NCI-H2081 (cell line): ENCODE measurements around the gene MDM4.
"Not testable (repeated sequence)": the region's sequence is repeated elsewhere in the genome, so short reads cannot be mapped to it uniquely, and the experiment has no call there.

ENCODE experiments used
- DNase-seq, 2 experiments: peaks; one replicate each; lab custom pipeline; 2025; lab: John Stamatoyannopoulos, UW

Gene MDM4

DNA sequence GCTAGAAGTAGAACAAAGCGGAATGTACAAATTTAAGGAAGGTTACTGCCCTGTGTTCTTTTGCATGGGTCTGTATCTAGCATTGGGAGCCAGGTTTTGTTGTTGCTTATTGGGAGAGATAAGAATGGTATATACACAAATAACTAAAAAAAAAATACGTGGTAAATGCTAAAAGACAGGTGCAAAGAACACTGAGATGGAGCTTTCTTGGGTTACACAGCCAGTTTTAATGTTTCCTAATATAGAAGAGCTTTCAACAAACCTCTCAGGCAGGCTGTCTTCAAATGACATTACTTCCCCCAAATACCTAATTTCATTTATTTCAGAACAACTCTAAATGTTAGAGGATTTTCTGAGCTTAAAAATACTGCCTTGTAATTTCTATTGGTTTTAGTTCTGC is 1.4 kb upstream of the MDM4 start:
- no peak for DNase-seq

DNA sequence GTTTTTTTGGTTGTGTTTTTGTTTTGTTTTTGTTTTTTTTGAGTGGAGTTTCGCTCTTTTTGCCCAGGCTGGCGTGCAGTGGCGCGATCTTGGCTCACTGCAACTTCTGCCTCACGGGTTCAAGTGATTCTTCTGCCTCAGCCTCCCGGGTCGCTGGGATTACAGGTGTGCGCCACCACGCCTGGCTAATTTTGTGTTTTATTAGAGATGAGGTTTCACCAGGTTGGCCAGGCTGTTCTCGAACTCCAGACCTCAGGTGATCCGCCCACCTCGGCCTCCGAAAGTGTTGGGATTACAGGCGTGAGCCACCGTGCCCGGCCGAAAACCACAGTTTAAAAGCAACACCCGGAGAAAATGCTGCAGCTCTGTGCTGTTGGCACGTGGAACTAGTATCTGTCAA is 1.2 kb downstream of the MDM4 start:
- not testable (repeated sequence) for DNase-seq

DNA sequence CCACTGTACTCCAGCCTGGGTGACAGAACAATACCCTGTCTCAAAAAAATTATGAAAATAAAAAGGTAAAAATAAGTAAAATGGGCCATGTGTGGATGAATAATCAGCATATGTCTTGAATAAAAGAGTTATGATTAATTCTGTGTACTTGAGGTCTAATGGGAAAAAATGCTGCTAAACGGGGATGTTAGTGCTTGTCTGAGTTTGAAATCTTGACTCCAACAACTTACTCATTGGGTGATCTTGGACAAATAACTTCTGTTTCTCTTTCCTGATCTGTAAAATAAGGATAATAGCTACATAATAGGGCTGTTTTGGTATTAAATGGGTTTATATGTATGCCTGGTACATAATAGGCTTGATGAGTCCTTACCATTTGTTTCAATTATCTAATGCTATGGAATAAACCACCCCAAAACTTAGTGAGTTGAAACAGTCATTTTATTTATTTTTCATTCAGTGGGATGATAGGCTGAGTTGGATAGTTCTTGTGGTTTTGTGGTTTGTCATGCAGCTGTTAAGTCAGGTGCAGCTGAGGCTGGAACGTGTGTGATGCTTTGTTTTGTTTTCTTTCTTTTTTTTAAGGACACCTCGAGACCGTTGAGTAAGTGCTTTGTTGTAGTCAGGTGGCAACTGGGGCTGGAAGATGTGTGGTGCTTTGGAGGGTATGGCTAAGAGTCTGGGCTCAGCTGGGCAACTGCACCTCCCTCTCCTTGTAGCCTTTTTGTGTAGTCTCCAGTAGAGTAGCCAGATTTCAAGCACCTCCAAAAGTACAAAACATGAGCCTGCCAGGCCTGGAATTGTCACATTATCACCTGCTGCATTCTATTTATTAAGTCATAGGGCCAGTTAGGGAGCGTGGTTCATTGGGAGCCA is 4.9 kb downstream of the MDM4 start:
- DNase-seq: no peak

DNA sequence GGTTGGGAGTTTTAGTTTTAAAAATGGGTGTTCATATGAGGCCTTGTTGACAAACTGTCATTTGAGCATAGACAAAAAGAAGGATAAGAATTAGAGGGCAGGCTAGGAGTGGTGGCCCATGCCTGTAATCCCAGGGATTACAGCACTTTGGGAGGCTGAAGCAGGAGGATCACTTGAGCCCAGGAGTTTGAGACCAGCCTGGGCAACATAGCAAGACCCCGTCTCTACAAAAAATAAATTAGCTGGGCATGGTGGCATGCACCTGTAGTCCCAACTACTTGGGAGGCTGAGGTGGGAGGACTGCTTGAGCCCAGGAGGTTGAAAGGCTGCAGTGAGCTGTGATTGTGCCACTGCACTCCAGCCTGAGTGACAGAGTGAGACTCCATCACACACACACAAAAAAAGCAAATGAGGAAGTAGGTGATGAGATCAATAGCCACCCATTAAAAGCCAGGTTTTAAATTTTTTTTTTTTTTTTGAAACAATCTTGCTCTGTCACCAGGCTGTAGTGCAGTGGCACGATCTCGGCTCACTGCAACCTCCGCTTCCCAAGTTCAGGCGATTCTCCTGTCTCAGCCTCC is 5.8 kb downstream of the MDM4 start:
- not testable (repeated sequence) for DNase-seq

DNA sequence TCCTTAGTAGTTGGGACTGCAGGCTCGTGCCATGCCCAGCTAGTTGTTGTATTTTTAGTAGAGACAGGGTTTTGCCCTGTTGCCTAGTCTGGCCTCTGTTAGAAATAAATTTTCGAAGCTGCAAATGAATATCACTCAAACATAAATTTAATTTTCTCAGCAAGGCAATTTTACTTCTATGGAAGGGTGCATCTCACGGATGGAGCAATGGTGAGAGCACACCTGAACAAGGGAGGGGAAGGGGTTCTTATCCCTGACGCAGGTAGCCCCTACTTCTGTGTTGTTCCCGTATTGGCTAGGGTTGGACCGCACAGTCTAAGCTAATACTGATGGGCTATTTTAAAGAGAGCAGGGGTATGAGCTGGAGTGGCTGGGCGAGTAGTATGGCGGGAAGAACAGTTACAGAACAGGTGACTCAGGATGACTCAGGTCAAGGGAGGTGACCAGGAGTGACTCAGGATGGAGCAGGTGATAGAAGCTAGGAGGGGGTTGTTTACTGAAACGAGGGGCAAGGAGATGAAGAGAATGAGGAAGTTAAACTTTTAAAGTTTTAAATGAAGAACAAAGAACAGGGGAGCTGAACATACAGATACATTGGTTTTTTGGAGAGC is 7.5 kb downstream of the MDM4 start:
- DNase-seq: no peak

DNA sequence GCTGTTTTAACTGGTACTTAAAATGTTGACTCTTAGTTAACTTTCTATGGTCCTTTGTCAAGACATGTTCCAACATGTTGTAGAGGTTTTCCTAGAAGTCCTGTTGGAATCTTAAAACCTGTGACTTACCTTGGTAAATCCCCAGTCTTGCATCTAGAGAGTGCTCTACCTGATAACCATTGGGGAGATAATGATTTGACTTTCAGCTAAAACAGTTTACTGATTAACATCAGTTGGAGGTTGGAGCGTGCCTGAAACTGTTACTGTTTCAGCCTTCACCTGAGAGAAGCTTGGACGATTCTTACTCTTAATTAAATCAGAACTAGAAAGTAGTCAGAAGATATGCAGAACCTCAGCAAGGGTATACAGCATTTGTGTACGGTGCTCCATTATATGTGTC is 8.8 kb downstream of the MDM4 start:
- DNase-seq: no peak

DNA sequence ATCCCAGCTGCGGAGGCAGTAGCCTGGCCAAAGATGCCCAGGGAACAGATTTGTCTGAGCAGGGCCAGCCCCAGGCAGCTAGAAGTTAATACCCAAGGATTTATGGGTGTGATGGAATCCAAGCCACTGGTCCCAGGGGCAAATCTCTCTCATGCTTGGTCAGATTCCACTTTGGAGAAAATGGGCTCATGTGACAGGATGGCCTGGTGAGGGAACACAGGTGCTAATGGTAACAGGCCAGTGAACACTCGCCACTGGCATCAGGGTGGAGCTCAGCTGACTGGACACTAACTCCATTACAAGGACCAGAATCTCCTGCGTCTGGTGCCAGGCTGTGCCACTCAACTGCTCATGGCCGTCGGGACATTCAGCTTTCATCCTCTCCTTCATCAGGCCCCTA is 12.0 kb downstream of the MDM4 start:
- no peak for DNase-seq

DNA sequence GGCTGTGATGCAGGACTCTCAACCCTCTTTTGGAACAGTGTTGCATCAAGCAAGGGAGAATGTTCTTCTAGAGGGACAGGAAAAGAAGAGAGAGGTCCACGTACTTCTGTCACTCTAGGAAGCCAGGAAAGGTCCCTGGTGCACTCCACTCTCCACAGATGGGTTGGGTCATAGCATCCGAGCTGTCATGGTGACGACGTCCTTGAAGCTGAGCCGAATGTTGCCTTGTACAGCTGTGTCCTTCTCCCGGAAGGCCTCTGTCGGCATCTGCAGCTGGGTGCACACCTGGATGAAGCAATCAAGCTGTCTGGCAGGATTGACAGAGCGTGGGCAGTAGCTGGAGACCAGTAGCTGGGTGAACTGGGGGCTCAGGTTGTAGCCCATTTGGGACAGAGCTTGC is 12.5 kb downstream of the MDM4 start:
- no peak for DNase-seq

DNA sequence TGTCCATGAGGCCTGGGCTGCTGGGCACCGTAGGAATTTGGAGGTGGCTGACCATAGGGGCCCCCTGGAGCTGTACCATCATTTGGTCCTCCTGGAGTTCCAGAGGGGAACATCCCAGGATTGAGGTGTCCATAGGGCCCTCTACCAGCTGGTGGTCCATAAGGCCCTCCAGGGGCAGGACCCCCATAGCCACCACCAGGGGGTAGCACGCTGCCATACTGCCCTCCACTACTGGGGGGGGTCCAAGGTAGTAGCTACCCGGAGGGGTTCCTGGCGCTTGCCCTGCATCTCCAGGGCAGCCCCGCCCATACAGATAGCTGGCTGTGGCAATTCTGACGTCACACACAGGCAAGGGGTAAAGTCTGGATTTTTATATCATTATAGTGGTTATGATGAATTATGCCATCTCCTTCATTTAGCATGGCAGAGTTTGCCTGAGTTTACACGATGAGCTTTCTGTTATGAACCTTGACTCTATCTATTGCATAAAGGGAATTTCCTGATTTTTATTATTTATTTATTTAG is 13.2 kb downstream of the MDM4 start:
- no peak for DNase-seq

DNA sequence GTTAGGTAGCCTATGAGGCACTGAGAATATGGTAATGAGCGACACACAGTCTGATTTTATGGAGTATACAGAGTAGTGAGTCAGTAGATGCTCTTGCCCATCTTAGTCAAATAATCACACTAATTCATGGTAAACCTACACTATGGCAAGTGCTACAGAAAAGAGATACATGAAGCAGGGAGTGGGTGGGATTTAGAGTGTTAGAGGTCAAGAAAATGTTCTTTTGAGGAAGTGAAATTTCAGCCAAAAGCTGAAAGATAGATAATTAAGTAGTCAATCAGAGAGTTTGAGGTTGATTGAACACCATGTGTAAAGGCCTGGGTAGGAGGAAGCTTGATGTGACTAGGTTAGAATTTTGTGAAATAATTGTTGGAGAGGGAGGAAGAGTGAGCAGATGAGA is 14.7 kb downstream of the MDM4 start:
- DNase-seq: no peak

DNA sequence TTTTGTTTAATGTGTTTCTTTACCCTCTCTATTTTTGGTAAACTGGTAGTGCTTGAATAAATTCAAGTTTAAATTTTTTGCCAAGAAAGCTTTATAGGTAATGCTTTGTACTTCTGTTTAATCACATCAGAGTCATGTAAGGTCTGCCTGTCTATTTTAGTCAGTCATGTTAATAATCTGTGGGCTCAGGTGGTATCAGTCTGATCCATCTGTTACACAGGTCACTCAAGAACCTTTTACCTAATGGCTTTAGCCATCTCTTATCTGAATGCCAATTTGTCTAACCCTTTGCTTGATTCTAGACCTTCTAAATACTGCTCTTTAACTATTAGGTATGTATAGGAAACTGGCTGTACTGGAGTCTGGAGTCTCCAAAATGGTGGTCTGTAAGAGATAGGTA is 16.6 kb downstream of the MDM4 start:
- no peak for DNase-seq

DNA sequence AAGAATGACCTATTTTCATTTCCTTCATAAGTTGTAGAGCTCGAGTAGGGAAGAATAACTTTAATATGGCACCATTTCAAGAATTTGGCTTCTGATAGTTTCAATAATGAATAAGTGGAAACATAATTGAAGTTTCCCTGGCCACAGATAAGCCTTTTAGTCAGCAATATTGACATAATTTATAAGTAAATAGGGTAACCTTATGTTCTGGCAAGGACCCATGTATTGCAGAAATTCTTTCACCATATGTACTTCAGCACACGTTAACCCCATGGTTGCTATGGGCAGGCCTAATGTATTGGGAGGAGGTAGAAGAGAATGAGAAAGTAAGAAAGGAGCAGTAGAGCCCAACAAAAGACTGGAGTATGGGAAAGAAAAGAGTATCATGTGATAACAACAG is 25.4 kb downstream of the MDM4 start:
- no peak for DNase-seq

DNA sequence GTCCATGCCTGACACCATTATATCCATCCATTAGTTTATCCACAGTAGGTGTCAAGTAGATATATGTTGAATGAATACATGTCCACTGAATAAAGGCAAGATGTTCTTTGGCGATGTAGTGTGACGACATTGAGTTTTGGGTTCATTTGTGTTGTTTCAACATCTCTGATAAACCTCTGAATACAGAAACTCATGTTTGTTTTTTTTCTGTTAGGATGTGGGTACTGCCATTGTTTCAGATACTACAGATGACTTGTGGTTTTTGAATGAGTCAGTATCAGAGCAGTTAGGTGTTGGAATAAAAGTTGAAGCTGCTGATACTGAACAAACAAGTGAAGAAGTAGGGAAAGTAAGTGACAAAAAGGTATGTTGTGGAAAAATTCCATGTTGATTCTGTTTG is 28.1 kb downstream of the MDM4 start:
- no peak for DNase-seq

DNA sequence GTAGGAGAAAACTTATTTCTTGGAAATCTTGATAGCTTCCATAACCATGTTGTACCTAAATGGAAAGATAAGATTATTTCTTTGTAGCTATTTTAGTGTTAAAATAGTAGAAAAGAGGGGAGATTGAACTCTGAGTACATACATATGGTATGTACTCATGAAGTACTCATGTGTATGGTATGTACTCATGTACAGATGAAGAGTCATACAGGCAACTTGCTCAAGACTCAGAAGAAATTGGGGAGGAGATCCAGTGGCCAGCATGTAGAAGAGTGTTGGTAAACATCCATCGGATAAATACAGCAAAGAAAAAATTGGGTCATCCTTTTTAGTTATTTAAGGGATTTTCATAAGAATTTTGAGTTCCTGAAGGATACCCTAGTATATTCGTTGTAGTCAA is 29.0 kb downstream of the MDM4 start:
- no peak for DNase-seq

DNA sequence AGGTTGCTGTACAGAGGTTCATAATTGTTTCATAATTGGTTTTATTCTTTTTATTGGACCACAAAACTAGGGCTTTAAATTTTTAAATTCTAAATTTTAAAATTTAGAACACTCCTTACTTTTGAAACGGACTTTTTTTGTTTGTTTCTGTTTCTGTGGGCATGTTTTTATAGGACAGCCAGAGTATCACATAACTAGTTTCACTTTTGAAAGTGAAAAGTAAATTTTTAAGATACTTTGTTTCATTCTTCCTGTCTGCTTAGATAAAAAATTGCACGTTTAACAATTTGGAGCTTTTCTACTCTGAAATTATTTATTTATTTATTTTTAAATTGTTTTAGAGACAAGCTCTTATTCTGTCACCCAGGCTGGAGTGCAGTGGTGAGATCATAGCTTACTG is 29.7 kb downstream of the MDM4 start:
- DNase-seq: no peak

DNA sequence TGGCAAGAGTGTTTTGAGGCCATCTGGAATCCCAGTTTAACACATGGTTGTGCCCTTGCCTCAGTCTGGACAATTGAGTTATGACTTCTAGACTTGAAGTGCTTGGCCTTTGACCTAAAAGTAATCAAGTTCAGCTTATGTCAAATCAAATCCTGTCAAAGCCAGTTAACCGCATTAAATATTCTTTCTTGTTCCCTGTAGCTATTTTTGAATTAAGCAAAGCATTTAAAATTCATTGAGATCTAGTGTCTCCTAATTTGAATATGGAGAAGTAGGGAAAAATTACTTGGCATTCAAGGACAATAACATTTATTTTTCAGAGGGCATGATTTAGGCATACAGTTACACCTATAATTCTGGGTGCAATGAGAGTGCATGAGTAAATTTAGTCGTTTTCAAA is 32.1 kb downstream of the MDM4 start:
- no peak for DNase-seq

DNA sequence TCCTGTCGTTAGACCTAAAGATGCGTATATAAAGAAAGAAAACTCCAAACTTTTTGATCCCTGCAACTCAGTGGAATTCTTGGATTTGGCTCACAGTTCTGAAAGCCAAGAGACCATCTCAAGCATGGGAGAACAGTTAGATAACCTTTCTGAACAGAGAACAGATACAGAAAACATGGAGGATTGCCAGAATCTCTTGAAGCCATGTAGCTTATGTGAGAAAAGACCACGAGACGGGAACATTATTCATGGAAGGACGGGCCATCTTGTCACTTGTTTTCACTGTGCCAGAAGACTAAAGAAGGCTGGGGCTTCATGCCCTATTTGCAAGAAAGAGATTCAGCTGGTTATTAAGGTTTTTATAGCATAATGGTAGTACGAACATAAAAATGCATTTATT is 33.1 kb downstream of the MDM4 start:
- no peak for DNase-seq

DNA sequence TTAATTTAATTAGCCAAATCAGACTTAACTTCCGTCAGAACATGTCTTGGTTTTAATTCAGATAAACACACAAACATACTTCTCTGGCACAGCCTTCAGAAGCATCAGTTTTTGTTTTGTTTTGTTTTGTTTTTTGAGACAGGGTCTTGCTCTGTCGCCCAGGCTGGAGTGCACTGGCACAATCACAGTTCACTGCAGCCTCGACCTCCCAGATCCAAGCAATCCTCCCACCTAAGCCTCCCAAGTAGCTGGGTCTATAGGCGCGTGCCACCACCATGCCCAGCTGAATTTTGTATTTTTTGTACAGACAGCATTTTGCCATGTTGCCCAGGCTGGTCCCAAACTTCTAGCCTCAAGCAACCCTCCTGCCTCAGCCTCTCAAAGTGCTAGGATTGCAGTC is 34.7 kb downstream of the MDM4 start:
- no peak for DNase-seq

DNA sequence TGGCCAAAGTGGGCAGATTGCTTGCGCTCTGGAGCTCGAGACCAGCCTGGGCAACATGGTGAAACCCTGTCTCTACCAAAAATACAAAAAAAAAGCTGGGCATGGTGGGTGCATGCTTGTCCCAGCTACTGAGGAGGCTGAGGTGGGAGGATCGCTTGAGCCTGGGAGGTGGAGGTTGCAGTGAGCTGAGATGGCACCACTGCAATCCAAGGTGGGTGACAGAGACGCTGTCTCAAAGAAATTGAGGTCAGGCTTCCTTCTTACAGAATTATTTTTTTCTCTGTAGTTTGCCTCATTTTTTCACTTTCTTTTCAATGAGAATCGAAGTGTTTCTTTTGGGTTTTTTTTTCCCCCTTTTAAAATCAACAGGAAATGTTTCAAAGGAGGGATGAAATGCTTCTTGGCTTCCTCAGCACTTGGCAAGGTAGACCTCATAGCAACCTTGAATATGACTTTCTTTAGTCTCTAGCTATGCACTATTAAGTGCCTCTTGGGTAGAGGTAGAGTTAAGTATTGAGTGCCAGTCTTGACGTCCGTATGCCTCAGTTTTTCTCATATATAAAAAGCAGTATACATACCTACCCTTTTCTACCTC is 40.3 kb downstream of the MDM4 start:
- DNase-seq: no peak

DNA sequence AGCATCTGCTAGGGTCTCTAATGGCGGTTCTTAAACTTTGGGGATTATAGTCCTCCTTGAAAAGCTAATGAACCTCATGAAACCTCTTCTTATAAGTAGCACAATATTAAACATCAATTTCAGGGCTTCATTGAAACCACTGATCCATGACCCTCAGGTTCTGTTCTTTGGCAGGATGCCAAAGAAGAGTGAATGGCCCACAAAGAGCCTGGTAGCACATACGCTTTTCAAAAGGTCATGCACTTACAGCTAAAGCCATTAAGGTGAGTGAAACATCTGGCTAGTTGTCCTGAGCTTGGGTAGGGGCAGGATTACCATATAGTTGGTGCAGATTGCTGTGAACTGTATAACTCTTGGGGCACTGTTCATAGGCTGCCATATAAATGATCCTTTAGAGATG is 42.3 kb downstream of the MDM4 start:
- DNase-seq: no peak

DNA sequence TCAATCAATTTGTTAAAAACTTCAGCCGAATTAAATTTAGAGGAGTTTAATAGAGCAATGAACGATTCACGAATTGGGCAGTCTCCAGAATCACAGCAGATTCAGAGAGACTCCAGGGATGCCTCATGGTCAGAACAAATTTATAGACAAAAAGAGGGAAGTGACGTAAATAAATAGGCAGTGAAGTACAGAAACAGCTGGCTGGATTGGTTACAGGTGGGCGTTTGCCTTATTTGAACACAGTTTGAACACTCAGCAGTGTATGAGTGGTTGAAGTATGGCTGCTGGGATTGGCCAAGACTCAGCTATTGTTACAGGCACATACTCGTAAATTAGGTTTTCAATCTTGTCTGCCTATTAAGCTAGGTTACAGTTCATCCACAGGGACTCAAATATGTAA is 43.8 kb downstream of the MDM4 start:
- DNase-seq: peak in 1 of 2 experiments; percentile 20

DNA sequence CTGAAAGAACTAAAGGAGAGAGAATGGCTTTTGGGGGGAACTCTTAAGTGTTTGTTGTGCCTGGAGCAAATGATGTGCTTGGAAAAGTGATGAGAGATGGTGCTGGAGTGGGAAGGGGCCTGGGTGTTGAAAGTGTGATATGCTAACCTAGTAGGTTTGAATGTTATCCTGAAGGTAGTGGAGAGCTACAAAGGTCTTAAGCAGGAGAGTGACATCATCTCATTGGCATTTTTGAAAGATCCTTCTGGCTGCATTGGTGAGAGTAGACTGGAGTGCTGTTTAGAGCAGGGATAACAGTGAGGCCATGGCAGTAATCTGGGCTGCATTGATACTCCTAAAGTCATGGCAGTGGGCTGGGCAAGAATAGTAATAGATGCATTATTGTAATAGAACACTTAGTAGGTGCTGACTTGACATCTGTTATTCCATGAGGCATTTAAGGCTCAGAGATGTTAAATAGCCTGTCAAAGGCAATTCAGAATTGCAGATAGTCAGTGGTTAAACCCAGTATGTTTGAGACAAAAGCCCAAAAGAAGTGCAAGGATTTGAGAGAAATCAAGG is 44.5 kb downstream of the MDM4 start:
- DNase-seq: no peak
